Measurements from ENCODE around the gene BLCAP.
"Not testable (repeated sequence)": the region's sequence is repeated elsewhere in the genome, so short reads cannot be mapped to it uniquely, and the experiment has no call there.

The BLCAP gene

DNA sequence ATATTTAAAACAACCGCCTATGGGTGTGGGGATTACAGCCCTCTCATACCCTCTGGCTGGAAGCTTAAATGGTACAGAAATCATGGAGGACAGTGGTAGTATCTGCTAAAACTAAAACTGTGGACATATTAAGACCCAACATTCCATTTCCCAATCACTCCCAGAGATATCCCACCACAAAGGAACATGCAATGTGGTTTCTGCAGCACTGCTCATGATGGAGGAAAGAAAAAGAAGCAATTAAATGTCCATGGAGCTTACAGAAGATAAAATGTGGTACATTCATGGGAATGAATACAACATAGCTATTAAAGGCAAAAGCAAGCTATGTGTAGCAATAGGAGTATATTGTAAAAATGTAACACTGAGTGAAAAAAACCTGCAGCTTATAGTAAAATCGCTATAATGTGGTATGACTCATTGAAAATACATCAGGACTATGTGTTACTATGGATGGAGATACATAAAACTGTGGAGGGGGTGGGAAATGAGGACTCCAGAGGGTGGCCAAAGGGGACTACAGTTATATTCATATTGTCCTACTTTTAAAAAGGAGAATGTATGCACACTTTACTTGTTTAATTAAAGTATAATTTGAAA lies 29.5 kb downstream of the BLCAP start:
- no peak for DNase-seq
- TF ChIP-seq, protein P1, sequence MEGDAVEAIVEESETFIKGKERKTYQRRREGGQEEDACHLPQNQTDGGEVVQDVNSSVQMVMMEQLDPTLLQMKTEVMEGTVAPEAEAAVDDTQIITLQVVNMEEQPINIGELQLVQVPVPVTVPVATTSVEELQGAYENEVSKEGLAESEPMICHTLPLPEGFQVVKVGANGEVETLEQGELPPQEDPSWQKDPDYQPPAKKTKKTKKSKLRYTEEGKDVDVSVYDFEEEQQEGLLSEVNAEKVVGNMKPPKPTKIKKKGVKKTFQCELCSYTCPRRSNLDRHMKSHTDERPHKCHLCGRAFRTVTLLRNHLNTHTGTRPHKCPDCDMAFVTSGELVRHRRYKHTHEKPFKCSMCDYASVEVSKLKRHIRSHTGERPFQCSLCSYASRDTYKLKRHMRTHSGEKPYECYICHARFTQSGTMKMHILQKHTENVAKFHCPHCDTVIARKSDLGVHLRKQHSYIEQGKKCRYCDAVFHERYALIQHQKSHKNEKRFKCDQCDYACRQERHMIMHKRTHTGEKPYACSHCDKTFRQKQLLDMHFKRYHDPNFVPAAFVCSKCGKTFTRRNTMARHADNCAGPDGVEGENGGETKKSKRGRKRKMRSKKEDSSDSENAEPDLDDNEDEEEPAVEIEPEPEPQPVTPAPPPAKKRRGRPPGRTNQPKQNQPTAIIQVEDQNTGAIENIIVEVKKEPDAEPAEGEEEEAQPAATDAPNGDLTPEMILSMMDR (IDR thresholded peaks at IDR 0.05; ENCODE audit: low read depth, low read length), result no peak
- Histone ChIP-seq H3K4me3 (ENCODE audit: low read depth, low read length) (no peak overlapping the region), H3K36me3 (no peaks in the 10 kb centered on the region), H3K4me1 (peaks cover 4% of the 10 kb centered on the region; the same call in 1 of the 2 replicates), H3K27me3 (no peaks in the 10 kb centered on the region), H3K9me3 (no peaks in the 10 kb centered on the region)

DNA sequence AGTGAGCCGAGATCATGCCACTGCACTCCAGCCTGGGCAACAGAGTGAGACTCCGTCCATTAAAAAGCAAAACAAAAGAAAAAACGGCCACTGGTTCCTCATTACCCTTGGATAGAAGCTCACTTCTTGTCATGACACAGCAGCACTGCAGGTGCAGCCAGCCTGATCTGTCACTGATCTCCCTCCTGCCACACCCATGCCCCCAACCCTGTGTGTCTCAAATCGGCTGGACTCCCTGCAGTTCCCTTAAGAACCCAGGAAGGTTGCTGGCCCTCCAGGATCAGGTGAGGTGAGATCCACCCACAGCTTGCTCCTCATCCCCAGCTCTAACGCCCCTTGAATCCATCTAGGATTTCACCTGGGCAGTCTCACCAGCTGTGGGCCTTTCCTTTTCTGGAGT lies 32.9 kb downstream of the BLCAP start:
- TF ChIP-seq, protein P1 (IDR thresholded peaks at IDR 0.05; ENCODE audit: low read depth, low read length), result no peak
- Histone ChIP-seq H3K9me3 (no peaks in the 10 kb centered on the region), H3K36me3 (no peaks in the 10 kb centered on the region), H3K4me3 (ENCODE audit: low read depth, low read length) (no peak overlapping the region), H3K4me1 (no peaks in the 10 kb centered on the region), H3K27me3 (no peaks in the 10 kb centered on the region)
- DNase-seq, result no peak

DNA sequence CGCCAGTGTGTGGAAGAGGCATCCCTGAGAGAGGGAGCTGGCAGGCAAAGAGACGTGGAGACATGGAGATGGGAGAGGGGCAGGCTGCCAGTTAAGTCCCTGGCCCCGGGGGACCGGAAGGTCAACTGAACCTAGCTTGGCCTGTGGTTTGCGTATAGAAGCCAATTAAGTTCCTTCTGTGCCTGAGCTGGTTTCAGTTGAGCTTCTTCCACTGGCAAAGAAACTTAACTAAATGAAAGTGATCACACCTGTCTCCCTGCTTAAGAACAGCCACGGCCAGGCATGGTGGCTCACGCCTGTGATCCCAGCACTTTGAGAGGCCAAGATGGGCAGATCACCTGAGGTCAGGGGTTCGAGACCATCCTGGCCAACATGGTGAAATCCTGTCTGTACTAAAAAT lies 33.4 kb downstream of the BLCAP start:
- H3K27me3 ChIP-seq, result no peaks in the 10 kb centered on the region
- H3K9me3 ChIP-seq, result no peaks in the 10 kb centered on the region
- H3K4me3 ChIP-seq (ENCODE audit: low read depth, low read length), result no peak overlapping the region
- DNase-seq, result no peak
- H3K4me1 ChIP-seq, result no peaks in the 10 kb centered on the region
- TF ChIP-seq, protein P1 (IDR thresholded peaks at IDR 0.05; ENCODE audit: low read depth, low read length), result no peak
- no peaks in the 10 kb centered on the region for H3K36me3 ChIP-seq

DNA sequence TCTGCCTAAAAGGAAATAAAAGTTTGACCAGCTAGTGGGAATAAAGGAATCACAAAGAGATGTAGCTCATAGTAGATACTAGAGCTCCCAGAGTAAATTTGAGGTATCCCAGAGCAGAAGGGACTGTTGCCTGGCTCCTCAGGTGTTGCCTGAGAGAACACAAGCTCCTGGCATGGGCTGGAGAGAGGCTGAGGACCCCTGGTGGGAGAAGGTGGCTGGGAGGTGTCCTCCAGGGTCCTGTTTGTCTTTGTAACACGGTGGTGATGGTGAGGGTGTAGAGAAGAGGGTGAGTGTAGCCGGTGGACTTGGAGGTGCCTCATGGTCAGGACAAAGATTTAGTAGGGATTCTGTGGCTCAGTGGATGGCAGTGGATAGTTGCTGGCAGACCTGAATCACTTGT lies 34.7 kb downstream of the BLCAP start:
- H3K4me3 ChIP-seq (ENCODE audit: low read depth, low read length), result no peak overlapping the region
- no peaks in the 10 kb centered on the region for H3K9me3 ChIP-seq
- no peaks in the 10 kb centered on the region for H3K27me3 ChIP-seq
- H3K36me3 ChIP-seq, result no peaks in the 10 kb centered on the region
- no peaks in the 10 kb centered on the region for H3K4me1 ChIP-seq
- no peak for DNase-seq
- TF ChIP-seq, protein P1 (IDR thresholded peaks at IDR 0.05; ENCODE audit: low read depth, low read length), result no peak

DNA sequence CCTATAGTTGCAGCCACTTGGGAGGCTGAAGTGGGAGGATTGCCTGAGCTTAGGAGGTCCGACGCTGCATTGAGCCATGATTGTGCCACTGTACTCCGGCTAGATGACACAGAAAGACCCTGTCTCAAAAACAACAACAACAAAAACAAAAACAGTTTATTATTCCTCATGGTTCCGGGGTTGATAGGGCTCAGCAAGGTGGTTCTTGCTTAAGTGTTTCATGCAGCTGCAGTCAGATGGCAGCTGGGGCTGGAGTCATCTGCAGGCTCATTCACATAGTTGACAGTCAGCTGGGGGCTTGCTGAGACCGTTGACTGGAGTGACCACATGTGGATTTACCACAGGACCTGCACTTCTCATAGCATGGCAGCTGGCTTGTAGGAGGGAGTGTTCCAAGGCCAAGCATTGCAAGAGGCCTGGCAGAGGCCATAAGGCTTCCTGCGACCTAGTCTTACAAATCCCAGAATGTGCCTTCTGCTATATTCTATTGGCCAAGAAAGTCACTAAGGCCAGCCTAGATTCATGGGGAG lies 35.5 kb downstream of the BLCAP start:
- no peaks in the 10 kb centered on the region for H3K36me3 ChIP-seq
- DNase-seq, result no peak
- H3K27me3 ChIP-seq, result no peaks in the 10 kb centered on the region
- H3K4me1 ChIP-seq, result no peaks in the 10 kb centered on the region
- H3K9me3 ChIP-seq, result no peaks in the 10 kb centered on the region
- TF ChIP-seq, protein P1 (IDR thresholded peaks at IDR 0.05; ENCODE audit: low read depth, low read length), result no peak
- H3K4me3 ChIP-seq (ENCODE audit: low read depth, low read length), result no peak overlapping the region

DNA sequence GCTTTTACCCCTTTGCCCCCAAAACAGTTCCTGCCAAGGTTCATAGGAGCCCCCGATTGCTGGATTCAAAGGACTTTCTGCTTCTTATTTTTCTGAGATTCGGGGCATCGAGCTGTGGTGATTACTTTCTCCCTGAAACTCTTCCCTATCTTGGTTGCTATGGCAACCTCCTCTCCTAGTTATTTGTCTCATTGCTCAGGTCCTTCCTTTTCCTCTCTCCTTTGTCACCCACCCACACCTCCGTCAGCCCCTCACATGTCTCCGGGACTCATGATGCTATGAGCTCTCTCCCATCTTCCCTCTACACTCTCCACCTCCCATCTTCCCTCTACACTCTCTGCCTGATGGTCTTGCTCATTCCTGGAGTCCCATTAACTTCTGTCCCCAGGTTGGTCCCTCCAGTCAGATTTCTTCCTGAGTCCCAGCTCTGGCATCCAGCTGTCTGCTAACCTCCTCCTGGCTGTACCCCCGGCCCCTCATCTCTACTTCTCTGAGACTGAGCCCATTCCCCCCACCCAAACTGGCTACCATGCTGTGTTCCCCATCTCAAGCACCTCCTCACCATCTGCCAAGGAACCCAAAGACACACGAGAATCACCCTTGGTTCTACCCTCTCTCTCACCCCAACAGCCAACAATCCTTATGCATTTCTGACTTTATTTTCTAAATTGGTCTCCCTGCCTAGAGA lies 36.9 kb downstream of the BLCAP start:
- no peaks in the 10 kb centered on the region for H3K36me3 ChIP-seq
- H3K9me3 ChIP-seq, result no peaks in the 10 kb centered on the region
- no peak for DNase-seq
- TF ChIP-seq, protein P1 (IDR thresholded peaks at IDR 0.05; ENCODE audit: low read depth, low read length), result no peak
- H3K4me1 ChIP-seq, result no peaks in the 10 kb centered on the region
- H3K4me3 ChIP-seq (ENCODE audit: low read depth, low read length), result no peak overlapping the region
- no peaks in the 10 kb centered on the region for H3K27me3 ChIP-seq

DNA sequence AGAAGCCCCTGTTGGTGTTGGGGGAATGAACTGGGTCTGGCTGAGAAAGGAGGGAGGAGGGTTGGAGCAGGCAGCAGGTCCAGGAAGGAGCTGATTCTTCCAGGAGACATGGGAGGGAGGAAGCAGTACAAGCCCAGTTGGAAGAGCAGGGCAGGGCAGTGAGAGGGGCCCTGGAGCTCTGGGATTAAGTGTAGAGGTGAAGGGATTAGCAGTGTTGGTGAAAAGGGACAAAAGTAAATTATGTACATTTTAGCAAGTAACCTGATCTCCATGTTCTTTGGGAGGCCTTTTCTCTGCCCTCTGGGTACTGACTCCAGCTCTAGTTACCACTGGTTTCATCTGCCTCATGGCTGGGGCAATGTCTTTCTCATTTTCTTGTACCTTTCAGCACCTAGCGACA lies 41.5 kb downstream of the BLCAP start:
- not testable (repeated sequence) for H3K9me3 ChIP-seq; H3K4me3 ChIP-seq (ENCODE audit: low read depth, low read length); H3K27me3 ChIP-seq; DNase-seq; H3K36me3 ChIP-seq; H3K4me1 ChIP-seq

All from BE2C (cell line).